PFSK-1 (cell line): ENCODE measurements around the gene TBXAS1.

Experiments used
- POLR2AphosphoS5 ChIP-seq: IDR thresholded peaks from 2 replicates; pipeline ENCODE4 v1.6.1; 2012; ENCODE audit warnings: low read depth, mild to moderate bottlenecking, control low read depth, low read length, moderate library complexity
- REST ChIP-seq, 2 experiments: IDR thresholded peaks; 2 replicates each; pipeline versions ENCODE4 v1.6.1 to v1.8.0; 2011 to 2012; ENCODE audit warnings: low read depth in 2 of 2, low read length in 2 of 2, control low read depth in 1 of 2, inconsistent platforms in 1 of 2, mild to moderate bottlenecking in 1 of 2, moderate library complexity in 1 of 2; ENCODE audit not compliant: insufficient read depth in 1 of 2
- SIN3A ChIP-seq: IDR thresholded peaks from 2 replicates; pipeline ENCODE4 v1.6.1; 2012; ENCODE audit warnings: mild to moderate bottlenecking, low read length, moderate library complexity, borderline replicate concordance; ENCODE audit not compliant: insufficient read depth
- TAF1 ChIP-seq: IDR thresholded peaks from 2 replicates; pipeline ENCODE4 v1.6.1; 2012; ENCODE audit warnings: low read length, control low read depth, borderline replicate concordance; ENCODE audit not compliant: insufficient read depth

- TF ChIP-seq TAF1 (no peak), SIN3A (no peak), POLR2AphosphoS5 (no peak), REST (IDR thresholded peaks at IDR 0.05; ENCODE audit: insufficient read depth in 1 of 2, low read depth in 2 of 2, low read length in 2 of 2) (no peak)
These were observed 187.5 kb downstream of the TBXAS1 start for GRCh38 chr7:140016540-140016939.
